GM23338 (cell line): Measurements from ENCODE around the gene MYLK2. TPM values are rescaled to one million over a fixed set of nuclear protein-coding genes. Genes with fewer than 3 reads are reported as not detected.

Experiments
- ATAC-seq: fragments of 200-7000 bp; cut with Tn5 transposase; 3 replicates; pipeline ENCODE4 v1.9.1; 2020
- DNase-seq: peaks from one replicate; pipeline ENCODE4 v3.0.0-alpha.2; 2015; ENCODE audit warnings: low spot score
- H2AFZ ChIP-seq: fragments of 200-600 bp; sonication (generic); 2 replicates; pipeline ENCODE4 v1.8.0; 2016; ENCODE audit warnings: antibody characterized with exemption, mild to moderate bottlenecking, moderate library complexity
- H3F3A ChIP-seq: fragments of 200-600 bp; sonication (generic); replicated peaks from 2 replicates; pipeline ENCODE4 v1.8.0; 2017; ENCODE audit warnings: antibody characterized with exemption, mixed run types, low read depth
- H3K27ac ChIP-seq: fragments of 200-600 bp; sonication (generic); 2 replicates; pipeline ENCODE4 v1.6.1; 2016; ENCODE audit warnings: low read depth
- H3K27me3 ChIP-seq: fragments of 200-600 bp; sonication (generic); 2 replicates; pipeline ENCODE4 v1.8.0; 2016; ENCODE audit warnings: mild to moderate bottlenecking, mixed run types, moderate library complexity; ENCODE audit not compliant: insufficient read depth
- H3K36me3 ChIP-seq: fragments of 200-600 bp; sonication (generic); 2 replicates; pipeline ENCODE4 v1.8.0; 2016; ENCODE audit warnings: mild to moderate bottlenecking; ENCODE audit not compliant: insufficient read depth
- H3K4me1 ChIP-seq: fragments of 200-600 bp; sonication (generic); 2 replicates; pipeline ENCODE4 v1.8.0; 2016; ENCODE audit warnings: mild to moderate bottlenecking, moderate library complexity; ENCODE audit not compliant: insufficient read depth
- H3K4me2 ChIP-seq: fragments of 200-600 bp; sonication (generic); 2 replicates; pipeline ENCODE4 v1.7.1; 2017; ENCODE audit warnings: mixed run types
- H3K4me3 ChIP-seq: fragments of 200-600 bp; sonication (generic); 2 replicates; pipeline ENCODE4 v1.6.1; 2016; ENCODE audit warnings: mixed run types
- H3K79me2 ChIP-seq: fragments of 200-600 bp; sonication (generic); replicated peaks from 2 replicates; pipeline ENCODE4 v1.8.0; 2017; ENCODE audit warnings: mild to moderate bottlenecking; ENCODE audit not compliant: insufficient read depth
- H3K9me2 ChIP-seq: fragments of 200-600 bp; sonication (generic); 2 replicates; pipeline ENCODE4 v1.8.0; 2017; ENCODE audit not compliant: insufficient read depth
- H4K20me1 ChIP-seq: fragments of 200-600 bp; sonication (generic); replicated peaks from 2 replicates; pipeline ENCODE4 v1.8.0; 2017; ENCODE audit warnings: mild to moderate bottlenecking; ENCODE audit not compliant: insufficient read depth
- H3K27ac Mint-ChIP-seq: 2 replicates; pipeline ENCODE4 v1.8.0; 2020; ENCODE audit warnings: inconsistent platforms, mild to moderate bottlenecking, moderate library complexity, mixed read lengths
- H3K27me3 Mint-ChIP-seq: 3 replicates; pipeline ENCODE4 v1.8.0; 2022; ENCODE audit warnings: low read depth, mild to moderate bottlenecking, moderate library complexity, mixed read lengths, inconsistent platforms; ENCODE audit not compliant: insufficient read depth, poor library complexity
- H3K36me3 Mint-ChIP-seq: 3 replicates; pipeline ENCODE4 v1.8.0; 2021; ENCODE audit warnings: low read depth, mild to moderate bottlenecking, inconsistent platforms, moderate library complexity, mixed read lengths
- H3K4me1 Mint-ChIP-seq: 3 replicates; pipeline ENCODE4 v1.8.0; 2020; ENCODE audit warnings: mild to moderate bottlenecking, inconsistent platforms, mixed read lengths
- H3K4me3 Mint-ChIP-seq: 3 replicates; pipeline ENCODE4 v1.8.0; 2021; ENCODE audit warnings: moderate library complexity, mild to moderate bottlenecking, inconsistent platforms, mixed read lengths
- H3K9me3 Mint-ChIP-seq: 3 replicates; pipeline ENCODE4 v1.8.0; 2020; ENCODE audit warnings: moderate library complexity, mild to moderate bottlenecking, inconsistent platforms, mixed read lengths
- CREB1 ChIP-seq: fragments of 250-450 bp; sonication (Bioruptor Pico); IDR thresholded peaks from 2 replicates; pipeline ENCODE4 v1.5.0; 2020; ENCODE audit warnings: low read depth, mild to moderate bottlenecking, moderate library complexity
- EZH2phosphoT487 ChIP-seq: fragments of 200-600 bp; sonication (generic); IDR thresholded peaks from one replicate; pipeline ENCODE4 v1.8.1; 2018; ENCODE audit warnings: antibody characterized with exemption; ENCODE audit not compliant: unreplicated experiment
- NANOG ChIP-seq: IDR thresholded peaks from 2 replicates; pipeline ENCODE4 v1.6.1; 2016; ENCODE audit warnings: antibody characterized with exemption, borderline replicate concordance
- POLR2AphosphoS5 ChIP-seq: IDR thresholded peaks from 2 replicates; pipeline ENCODE4 v1.6.1; 2016; ENCODE audit warnings: antibody characterized with exemption, low read depth
- STAT1 ChIP-seq: IDR thresholded peaks from one replicate; pipeline ENCODE4 v1.6.1; 2016; ENCODE audit warnings: antibody characterized with exemption; ENCODE audit not compliant: unreplicated experiment
- ZNF331 ChIP-seq: fragments of 250-450 bp; sonication (Bioruptor Pico); IDR thresholded peaks from 2 replicates; pipeline ENCODE4 v1.5.0; 2020; ENCODE audit warnings: low read depth, mild to moderate bottlenecking, moderate library complexity
- ZNF462 ChIP-seq: fragments of 250-450 bp; sonication (Bioruptor Pico); IDR thresholded peaks from 2 replicates; pipeline ENCODE4 v1.5.0; 2020; ENCODE audit warnings: mild to moderate bottlenecking, moderate library complexity
- polyA plus RNA-seq: library from polyadenylated mRNA; unstranded; fragments of >200 nt; fragmentation: Nextera tagmentation; extraction: Ambion mirVana; gene quantifications from 2 replicates; pipeline ENCODE4 v1.2.1, GENCODE V29; 2016
- total RNA-seq: library from RNA; depleted of rRNA; stranded (reverse); fragments of >200 nt; shearing (Covaris generic); gene quantifications from 2 replicates; pipeline ENCODE4 v1.2.3, GENCODE V29; 2014
- TF ChIP-seq, protein P1 (sequence below): IDR thresholded peaks from 2 replicates; pipeline ENCODE4 v1.6.1; 2016; ENCODE audit warnings: antibody characterized with exemption
- TF ChIP-seq, protein P2 (sequence below), 2 experiments: fragments of 200-600 bp in 1 of 2; sonication (generic) in 1 of 2; conservative IDR thresholded peaks; 2 replicates each; pipeline versions ENCODE4 v1.5.1 to v1.6.1; 2016 to 2017; ENCODE audit warnings: antibody characterized with exemption in 2 of 2, low read depth in 2 of 2, mild to moderate bottlenecking in 2 of 2, moderate library complexity in 1 of 2

Gene MYLK2
- total and polyA plus RNA-seq, 2 experiments from 2014 or later = 0.21 to 0.28 TPM

DNA sequence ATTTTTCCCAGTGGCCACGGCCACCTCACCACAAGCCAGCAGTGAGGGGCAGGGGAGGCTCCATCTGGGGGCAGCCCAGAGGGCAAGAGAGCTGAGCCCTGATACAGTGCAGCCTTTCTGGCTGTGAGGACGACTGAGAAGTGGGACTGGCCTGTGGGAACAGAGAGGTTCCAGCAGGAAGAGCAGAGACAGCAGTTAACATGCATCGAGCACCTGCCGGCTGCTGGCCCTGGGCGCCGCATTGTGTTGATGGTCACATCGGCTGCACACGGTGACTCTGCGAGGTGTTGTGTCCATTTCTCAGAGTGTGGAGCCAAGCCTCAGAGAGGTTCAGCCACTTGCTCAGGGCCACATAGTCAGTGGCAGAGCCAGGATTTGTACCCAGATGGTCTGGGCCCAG lies 16.4 kb downstream of the MYLK2 start:
- no peaks in the 10 kb centered on the region for H3K36me3 ChIP-seq
- DNase-seq = no peak
- H3K27ac ChIP-seq = no peak overlapping the region
- no peaks in the 10 kb centered on the region; the same call in 1 of the 2 replicates for H3K9me2 ChIP-seq
- Mint-ChIP-seq H3K36me3 (no peaks in the 10 kb centered on the region; the same call in 2 of the 3 replicates), H3K27me3 (peaks cover 22% of the 10 kb centered on the region), H3K4me1 (peaks cover 6% of the 10 kb centered on the region), H3K4me3 (no peak overlapping the region), H3K27ac (no peak overlapping the region), H3K9me3 (peaks cover 21% of the 10 kb centered on the region)
- no peak overlapping the region for H3K4me3 ChIP-seq
- H3K79me2 ChIP-seq = no peaks in the 10 kb centered on the region
- H2AFZ ChIP-seq = no peak overlapping the region
- H3F3A ChIP-seq = 0 out of 2 replicates have a peak, but pooled peaks cover 4% of the 10 kb centered on the region
- TF ChIP-seq, protein P1, sequence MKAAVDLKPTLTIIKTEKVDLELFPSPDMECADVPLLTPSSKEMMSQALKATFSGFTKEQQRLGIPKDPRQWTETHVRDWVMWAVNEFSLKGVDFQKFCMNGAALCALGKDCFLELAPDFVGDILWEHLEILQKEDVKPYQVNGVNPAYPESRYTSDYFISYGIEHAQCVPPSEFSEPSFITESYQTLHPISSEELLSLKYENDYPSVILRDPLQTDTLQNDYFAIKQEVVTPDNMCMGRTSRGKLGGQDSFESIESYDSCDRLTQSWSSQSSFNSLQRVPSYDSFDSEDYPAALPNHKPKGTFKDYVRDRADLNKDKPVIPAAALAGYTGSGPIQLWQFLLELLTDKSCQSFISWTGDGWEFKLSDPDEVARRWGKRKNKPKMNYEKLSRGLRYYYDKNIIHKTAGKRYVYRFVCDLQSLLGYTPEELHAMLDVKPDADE = no peak
- no peak for TF ChIP-seq NANOG
- TF ChIP-seq, protein P2, sequence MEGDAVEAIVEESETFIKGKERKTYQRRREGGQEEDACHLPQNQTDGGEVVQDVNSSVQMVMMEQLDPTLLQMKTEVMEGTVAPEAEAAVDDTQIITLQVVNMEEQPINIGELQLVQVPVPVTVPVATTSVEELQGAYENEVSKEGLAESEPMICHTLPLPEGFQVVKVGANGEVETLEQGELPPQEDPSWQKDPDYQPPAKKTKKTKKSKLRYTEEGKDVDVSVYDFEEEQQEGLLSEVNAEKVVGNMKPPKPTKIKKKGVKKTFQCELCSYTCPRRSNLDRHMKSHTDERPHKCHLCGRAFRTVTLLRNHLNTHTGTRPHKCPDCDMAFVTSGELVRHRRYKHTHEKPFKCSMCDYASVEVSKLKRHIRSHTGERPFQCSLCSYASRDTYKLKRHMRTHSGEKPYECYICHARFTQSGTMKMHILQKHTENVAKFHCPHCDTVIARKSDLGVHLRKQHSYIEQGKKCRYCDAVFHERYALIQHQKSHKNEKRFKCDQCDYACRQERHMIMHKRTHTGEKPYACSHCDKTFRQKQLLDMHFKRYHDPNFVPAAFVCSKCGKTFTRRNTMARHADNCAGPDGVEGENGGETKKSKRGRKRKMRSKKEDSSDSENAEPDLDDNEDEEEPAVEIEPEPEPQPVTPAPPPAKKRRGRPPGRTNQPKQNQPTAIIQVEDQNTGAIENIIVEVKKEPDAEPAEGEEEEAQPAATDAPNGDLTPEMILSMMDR (conservative IDR thresholded peaks at IDR 0.05; ENCODE audit: low read depth in 2 of 2) = no peak
- no peaks in the 10 kb centered on the region for H3K27me3 ChIP-seq
- no peak overlapping the region for H3K4me2 ChIP-seq
- ATAC-seq = no peak
- H3K4me1 ChIP-seq = no peaks in the 10 kb centered on the region; the same call in 1 of the 2 replicates
- H4K20me1 ChIP-seq = no peaks in the 10 kb centered on the region

DNA sequence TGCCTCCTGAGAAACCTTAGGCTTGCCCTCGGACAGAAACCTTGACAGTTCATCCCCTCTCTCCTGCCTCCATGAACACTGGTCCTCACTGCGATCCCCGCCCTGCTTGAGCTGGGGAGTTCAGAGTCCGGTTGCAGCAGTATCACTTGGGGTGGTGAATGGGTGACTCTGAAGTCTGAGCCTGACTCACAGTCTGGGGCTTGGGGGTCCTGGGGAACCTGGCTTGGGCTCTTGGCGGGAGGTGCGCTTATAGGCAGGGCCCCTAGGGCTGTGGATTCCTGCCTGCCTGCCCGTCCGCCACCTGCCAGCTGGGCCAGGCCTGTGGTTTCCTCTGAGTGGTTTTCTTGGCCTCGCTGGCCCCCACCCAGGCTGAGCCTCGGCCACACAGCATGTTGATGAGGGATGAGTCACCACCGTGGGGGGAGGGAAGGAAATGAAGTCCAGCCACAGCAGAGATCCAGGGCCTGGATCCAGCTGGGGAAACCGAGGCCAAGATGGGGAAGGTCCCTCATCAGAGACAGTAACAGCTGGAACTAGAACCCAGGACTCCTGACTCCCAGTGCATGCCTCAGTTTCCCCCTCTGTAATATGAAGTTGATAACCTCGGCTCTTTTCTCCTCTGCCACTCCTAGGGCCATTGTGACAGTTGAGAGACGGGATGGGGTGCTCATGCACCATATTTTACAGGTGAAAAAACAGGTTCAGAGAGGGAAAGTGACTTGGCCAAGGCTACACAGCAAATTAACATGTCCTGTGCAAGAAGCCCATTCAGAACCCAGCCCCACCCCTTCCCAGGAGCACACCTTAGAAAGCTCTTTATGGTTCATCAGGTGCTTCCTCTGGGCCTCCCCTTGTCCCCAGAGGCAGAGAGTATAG lies 17.1 kb downstream of the MYLK2 start:
- no peak; the same call in 2 of the 3 replicates for ATAC-seq
- no peaks in the 10 kb centered on the region; the same call in 2 of the 3 replicates for H3K36me3 Mint-ChIP-seq
- no peaks in the 10 kb centered on the region for H3K36me3 ChIP-seq
- peaks cover 18% of the 10 kb centered on the region for H3K9me3 Mint-ChIP-seq
- no peaks in the 10 kb centered on the region; the same call in 1 of the 2 replicates for H3K9me2 ChIP-seq
- H3K4me2 ChIP-seq = no peak overlapping the region
- peaks cover 11% of the 10 kb centered on the region for H3K4me1 Mint-ChIP-seq
- H3K4me3 Mint-ChIP-seq = no peak overlapping the region
- DNase-seq = no peak
- H3F3A ChIP-seq = 0 out of 2 replicates have a peak, but pooled peaks cover 4% of the 10 kb centered on the region
- no peaks in the 10 kb centered on the region for H4K20me1 ChIP-seq
- H3K27me3 Mint-ChIP-seq = peaks cover 20% of the 10 kb centered on the region
- no peak overlapping the region for H3K4me3 ChIP-seq
- no peaks in the 10 kb centered on the region for H3K27me3 ChIP-seq
- no peak overlapping the region for H3K27ac Mint-ChIP-seq
- H3K27ac ChIP-seq = no peak overlapping the region
- no peak overlapping the region for H2AFZ ChIP-seq
- peaks cover 2% of the 10 kb centered on the region; the same call in 1 of the 2 replicates for H3K4me1 ChIP-seq
- no peaks in the 10 kb centered on the region for H3K79me2 ChIP-seq
- no peak for TF ChIP-seq POLR2AphosphoS5
- no peak for TF ChIP-seq STAT1
- no peak for TF ChIP-seq CREB1 (CRISPR knock-in tag)
- no peak for TF ChIP-seq ZNF462 (CRISPR knock-in tag)
- TF ChIP-seq ZNF331 (CRISPR knock-in tag) = no peak
- TF ChIP-seq, protein P1 = no peak
- TF ChIP-seq EZH2phosphoT487 = no peak
